Fibroblast of skin of right biceps (primary cell): ENCODE measurements around the gene TCP11.
A peak's percentile ranks its signal among the peaks of the same experiment; 100 is the strongest.

Experiments
- DNase-seq: peaks from one replicate; pipeline ENCODE4 v3.0.0-alpha.2; 2013

Gene TCP11

DNA sequence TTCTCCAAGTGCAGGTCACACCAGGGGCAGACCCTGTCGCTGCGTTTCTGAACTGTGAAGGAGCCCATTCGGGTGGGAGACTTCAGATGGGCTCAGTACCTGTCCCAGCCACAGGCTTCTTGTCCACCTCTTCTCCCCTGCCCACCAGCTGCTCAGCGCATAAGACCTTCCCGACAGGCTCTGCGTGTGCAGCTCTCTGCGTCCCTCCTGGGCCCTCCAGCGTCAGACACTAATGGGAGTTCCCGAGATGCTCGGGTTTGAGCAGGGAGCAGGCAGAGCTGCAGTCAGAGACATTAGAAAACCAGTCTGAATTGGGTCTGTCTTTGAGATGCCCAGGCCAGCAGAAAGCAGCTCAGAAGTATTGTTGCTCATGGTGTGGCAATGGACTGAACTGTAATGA is 50.4 kb downstream of the TCP11 start:
- no peak for DNase-seq

DNA sequence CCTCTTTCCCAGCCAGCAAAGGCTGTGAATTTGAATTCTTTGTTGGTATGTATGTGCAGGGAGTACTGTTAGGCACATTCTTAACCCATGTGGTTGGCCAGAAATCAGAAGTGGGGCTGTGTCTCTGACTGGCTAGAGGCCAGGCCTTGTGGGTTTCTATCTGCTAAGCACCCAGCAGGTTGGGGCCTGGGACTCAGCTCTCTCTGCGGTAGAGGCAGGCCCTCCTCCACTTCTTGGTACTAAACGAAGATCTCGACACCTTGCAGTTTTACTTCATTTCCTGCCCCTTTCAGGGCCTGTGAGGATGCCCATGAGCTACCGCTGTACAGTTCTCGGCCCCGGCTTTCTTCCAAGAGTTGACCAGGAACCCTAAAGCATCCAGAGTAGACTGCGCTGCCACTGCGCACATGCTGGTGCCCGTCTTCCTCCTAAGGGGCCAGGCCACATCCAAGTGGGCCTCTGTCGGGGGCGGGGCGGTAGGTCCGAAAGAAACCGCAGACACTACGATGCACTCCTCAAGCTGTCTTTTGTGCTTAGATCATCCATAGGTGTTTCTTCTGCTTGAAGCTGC is 51.1 kb downstream of the TCP11 start:
- peak; percentile 92 for DNase-seq

DNA sequence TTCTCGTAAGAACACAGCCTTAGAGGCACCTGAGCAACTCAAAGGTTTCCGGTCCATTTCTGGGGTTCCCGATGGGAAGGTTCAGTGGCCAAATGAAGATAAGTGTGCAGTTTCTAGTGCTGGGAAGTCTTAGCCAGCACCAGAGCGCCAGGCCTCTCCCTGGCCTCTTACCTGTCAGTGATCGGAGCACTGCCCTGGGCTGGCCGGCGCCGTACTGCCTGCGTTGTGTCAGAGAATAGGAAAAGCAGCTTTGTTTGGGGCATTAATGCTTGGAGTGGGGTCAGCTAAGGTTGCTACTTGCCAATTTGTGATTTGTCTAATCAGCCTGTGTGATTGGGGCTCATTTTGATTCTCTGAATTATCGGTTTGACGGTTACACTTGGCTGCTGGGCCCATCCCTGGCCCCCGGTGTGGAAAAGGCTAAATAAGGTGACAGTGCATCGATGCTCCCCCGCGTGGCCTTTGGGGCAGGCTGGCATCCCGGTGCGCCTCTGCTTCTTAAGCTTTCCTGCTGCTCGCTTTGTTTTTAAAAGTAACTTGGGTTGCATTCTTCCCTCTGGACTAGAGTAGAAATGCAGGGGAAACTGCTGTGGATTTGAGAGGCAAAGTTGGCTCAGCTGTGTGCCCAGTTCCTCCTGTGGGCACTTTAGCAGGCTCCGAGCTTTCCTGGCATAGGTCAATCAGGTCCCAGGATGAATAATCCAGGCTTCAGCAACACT is 51.8 kb downstream of the TCP11 start:
- no peak for DNase-seq

DNA sequence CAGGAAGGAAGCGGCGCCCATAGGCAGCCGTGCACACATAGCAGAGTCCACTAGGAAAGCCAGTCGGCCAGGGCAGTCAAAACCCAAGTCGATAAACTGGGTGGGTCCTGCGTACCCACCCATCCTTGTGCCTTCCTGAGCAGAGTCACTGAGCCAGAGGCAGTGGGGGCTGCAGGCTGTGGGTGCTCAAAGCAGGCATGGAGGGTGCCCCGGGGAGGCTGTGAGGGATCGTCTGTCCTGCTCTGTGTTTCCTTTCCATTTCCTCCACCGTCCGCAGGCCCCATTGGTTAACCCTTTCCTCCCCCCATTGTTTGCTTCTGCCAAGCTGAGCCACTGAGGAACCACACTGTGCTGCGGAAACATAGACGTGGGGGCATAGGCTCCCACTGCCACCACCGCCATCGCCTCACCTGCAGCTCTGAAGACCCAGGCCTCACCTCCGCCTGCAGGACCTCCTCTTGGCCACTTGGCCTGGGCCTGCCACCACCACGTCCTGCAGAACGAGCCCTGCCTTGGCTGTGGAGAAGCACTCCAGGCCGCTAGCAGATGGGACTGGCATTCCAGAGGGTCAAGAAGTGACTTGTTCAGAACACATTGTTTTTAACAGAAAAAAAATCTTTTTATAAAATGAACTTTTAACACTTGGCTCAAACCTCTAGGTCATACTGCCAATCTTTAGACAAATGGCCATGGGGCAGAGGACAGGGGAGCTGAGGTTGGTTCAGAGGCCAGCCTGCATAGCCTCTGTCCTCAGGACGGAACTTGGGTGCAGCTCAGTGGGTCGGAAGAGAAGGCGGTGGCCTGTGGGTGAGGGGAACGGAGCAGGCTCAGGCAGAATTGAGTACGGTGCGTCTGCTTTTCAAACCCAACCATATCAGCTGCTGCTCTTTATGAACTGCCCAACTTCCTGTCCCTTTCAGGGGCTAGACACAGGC is 52.6 kb downstream of the TCP11 start:
- DNase-seq: no peak

DNA sequence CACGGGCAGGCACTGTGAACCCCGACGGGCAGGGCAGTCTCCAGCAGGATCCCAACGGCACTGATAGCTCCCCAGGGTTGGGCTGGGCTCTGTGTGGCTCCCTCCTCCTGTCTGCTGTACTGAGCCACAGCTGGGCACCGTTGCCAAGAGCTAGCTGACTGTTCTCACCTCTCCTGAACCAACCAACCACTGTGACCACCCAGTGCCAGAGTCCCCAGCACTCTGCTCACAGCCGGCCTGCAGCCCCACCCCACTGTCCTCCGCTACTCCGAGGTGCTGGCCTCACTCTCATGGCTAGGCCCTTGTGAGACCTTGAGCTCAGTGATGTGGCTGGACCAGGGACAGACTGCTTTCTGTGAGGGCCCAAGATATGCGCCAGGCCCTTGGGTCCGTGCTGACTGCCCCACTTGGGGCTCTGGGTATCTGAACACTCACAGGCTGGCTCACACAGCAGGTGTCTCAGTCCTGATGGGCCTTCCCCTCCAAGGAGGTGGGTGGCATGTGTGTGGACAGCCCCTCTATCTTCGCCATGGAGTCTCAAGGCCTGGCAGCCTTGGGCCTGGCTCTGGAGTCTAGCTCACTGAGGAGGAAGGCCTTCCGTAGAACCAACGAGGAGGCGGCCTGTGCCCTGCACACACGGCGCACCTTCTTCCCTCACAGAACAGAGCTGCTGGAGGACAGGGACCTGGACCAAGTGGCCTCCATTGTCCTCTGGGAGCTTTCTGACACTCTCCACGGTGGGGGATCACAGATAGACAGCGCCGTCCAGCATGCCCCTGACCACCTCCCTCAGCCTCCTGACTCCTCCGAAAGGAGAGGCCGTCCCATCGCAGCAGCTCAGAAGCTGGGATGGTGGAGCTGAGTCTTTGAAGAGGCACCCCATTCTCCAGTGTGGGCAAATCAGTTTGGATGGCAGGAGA is 53.5 kb downstream of the TCP11 start:
- DNase-seq: no peak

DNA sequence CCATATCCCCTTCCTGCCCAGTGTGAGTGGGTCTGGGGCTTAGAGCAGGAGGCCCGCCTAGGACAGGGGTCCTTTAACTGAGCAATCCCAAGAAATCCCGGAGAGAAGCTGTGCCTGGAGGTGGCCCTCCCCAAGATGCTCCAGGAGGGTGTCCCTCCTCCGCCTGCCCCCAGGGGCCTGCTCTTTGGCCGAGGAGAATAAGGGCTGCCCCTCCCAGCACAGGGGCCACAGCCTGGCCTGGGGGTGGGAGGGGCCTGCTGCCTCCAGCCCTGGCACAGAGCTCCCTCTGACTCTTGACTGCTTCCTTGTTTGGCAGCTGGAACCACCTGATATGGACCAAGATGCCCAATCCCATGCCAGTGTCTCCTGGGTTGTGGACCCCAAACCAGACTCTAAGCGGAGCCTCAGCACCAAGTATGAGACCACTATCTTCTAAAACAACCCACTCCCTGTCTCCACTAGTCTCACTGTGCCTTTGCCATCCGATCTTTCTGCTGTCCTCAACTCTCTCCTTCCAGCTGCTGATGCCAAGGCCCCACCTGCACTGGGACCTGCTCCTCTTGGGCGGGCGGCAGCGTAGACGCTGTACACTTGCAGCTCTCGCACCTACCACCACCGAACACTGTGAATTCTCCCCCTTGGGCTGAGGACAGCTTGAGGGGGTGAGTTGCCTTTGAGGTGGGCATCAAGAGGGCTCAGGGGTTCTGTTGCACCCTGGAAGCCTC is 54.3 kb downstream of the TCP11 start:
- DNase-seq: no peak

DNA sequence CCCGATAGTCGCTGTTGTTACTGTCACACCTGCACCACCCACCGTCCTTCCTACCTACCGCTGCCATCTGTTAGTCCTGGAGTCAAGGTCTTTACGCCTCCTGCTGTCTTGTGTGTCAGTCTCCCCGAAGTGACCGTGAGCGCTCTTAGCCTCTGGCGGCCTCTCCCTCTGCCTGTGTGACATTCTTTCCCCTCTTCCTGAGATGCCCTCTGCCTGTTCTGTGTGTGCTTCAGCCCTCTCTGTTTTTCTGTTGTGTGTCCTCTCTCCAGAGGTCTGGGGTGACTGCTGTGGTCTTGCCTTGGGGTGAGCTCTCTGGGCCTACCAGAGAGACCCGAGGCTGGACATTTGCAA is 54.9 kb downstream of the TCP11 start:
- no peak for DNase-seq

DNA sequence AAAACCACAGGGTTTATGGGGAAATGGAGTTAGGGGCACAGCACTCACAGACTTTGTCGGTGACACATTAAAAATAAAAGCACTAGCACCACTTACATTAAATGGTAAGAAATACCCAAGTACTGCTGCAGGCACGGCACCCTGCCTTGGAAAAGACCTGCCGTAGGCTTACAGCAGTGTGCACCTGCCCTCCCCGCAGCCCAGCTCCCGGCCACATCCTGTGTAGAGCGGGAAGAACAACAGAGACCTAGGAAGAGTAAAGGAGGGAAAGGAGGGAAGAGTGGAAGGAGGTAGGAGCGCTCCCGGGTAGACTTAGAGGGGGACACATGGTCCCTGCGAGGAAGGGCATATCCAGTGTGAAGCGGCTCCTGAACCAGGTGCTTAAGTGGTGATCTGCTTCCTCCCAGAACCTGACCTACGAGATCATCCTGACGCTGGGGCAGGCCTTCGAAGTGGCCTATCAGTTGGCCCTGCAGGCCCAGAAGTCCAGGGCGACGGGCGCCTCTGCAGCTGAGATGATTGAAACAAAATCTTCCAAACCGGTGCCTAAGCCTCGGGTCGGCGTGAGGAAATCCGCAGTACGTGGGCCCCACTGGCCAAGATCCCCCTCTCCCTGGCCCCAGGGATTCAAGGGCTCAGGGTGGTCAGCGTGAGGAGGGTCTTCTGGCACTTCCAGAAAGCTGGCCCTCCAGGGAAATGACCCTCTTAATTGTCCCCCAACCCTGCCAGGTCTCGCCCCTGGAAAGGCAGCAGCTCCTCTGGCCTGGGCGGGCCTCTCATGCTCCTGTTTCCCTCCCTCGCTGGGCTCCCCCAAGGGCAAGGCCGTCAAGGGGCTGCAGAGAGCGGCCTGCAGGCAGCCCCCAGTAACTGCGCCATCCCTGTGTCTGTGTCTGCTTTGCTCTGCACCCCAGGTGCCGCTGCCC is 55.5 kb downstream of the TCP11 start:
- no peak for DNase-seq

DNA sequence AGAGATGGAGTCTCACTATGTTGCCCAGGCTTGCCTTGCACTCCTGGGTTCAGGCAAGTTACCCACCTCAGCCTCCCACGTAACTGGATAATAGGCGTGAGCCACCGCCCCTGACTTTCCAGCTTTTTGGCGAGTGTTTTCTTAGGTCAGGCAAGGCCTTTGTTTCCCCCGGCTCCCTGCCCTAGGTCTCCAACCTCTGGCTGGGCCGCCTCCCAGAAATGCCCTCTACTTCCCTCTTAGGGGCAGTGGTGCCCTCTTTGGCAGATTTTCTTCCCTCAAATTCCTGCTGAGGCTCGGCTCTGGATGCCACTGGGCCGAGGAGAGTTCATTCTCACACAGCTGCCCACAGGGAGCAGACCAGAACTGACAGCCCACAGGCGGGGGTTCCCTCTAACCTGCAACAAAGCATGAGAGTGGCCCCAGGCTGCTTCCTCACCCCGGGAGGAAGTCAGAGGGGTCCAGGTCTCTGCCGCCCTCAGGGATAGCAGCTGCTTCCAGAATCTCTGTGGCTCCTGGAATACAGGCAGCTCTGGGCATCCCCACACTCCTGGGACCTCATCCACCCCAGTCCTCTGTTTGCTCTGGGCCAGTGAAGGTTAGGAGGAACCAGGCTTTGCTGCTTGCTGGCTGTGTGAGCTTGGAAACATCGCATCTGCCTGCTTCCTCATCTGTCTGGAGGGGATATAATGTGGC is 56.5 kb downstream of the TCP11 start:
- DNase-seq: no peak

DNA sequence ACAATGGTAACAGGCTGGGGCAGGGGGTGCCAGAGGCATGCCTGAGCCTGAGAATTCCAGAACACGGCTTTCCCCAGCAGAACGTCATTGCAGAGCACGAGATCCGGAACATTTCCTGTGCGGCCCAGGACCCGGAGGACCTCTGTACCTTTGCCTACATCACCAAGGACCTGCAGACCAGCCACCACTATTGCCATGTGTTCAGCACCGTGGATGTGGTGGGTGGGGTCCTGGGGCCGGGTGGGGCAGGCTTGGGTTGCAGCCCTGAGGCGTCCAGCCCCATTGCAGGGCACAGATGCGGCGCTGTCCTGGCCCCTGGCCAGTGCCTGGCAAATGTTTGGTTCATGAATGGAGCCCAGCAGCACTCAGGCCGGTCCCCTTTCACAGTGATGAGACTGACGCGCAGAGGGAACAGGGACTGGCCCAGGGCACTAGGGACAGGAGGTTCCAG is 57.1 kb downstream of the TCP11 start:
- DNase-seq: no peak

DNA sequence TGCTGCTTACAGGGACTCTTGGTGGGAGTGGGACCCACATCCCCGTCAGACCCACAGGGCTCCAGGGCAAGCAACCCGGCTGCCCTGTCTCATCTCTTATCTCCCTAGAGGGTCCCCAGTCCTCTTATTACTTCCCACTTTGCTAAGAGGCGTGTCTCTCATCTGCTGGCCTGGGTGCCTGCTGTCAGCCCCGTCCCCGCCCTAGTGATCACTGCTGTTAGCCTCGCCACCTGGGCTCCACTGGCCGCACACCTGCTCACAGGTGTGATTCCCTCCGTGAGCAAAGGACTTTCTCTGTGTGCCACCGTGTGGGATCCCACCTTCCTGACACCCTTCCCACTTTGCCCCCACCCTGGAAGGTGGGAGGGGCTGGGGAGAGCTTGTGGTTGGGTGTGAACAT is 57.6 kb downstream of the TCP11 start:
- DNase-seq: no peak

DNA sequence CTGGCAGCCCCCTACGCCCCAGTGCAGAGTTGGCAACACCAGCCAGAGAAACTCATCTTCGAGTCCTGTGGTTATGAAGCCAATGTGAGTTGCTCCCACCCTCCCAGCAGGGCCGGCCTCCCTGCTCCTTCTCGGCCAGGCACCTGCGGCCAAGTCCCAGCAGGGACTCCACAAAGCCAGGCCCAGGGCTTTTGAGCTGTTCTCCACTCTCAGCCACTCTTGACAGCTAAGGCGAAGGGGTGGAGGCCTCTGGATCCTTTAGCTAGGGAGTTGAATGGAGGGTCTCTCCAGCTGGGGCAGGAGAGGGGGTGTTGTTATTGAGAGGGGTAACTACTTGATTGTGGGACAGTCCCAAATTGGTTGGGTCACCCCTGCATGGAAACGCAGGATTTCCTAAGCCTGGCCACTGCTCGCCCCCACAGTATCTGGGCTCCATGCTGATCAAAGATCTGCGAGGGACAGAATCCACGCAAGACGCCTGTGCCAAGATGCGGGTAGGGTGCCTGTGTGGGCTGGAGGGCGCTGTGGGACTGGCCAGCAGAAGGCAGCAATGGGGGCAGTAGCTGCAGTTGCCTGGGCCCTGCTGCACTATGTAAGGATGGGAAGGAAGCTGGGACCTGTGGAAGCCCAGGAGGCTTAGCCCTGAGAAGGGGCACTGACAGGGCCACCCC is 58.3 kb downstream of the TCP11 start:
- DNase-seq: no peak

DNA sequence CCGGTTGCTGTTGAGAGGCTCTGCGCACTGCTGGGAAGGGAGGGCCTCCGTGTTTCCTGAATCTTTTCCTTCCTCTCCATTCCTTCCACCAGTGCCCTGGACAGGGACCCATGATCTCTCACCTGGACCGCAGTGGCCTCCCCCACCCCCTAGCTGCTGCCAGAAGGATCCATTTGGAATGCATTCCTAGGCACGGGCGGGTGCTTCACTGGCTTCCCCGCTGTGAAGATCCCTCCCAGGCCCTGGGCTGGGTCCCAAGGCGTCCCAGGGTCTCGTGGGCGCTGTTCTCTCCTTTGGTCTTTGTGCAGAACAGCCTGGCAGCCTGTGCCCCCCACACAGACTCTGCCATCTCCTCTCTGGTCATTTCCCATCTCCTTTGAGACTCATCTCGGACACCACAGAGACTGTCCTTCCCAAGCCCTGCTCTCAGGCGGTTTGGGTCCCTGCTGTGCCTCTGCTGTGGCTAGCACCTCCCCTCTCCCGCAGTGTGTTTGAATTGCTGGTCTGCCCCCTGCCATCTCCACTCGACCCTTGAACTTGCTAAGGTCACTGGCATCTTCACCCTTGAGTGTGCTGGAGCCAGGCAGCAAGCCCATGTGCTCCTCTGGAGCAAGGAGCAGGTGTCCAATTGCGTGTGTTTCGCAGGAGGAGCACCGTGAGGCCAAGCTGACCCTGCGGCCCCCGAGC is 59.0 kb downstream of the TCP11 start:
- no peak for DNase-seq

DNA sequence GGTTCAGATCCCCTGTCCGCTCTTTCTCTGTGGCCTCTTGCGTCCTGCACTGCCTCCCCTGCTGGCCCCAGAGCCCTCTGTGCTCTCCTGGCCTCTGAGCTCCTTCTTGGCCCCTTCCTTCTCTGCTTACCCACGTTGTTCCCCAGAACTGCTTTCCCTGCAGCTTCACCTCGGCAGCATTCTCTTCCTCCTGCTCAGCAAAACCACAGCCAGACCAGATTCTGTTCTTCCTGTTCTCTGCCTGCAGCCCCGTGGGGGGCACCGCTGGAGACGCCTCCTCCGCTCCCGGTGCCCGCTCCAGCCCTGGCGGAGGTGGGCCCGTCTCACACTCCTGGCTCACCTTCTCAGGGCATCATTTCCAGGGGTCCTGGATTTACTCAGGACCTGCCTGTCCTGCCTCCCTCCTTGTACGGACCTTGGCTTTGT is 59.7 kb downstream of the TCP11 start:
- peak; percentile 21 for DNase-seq

DNA sequence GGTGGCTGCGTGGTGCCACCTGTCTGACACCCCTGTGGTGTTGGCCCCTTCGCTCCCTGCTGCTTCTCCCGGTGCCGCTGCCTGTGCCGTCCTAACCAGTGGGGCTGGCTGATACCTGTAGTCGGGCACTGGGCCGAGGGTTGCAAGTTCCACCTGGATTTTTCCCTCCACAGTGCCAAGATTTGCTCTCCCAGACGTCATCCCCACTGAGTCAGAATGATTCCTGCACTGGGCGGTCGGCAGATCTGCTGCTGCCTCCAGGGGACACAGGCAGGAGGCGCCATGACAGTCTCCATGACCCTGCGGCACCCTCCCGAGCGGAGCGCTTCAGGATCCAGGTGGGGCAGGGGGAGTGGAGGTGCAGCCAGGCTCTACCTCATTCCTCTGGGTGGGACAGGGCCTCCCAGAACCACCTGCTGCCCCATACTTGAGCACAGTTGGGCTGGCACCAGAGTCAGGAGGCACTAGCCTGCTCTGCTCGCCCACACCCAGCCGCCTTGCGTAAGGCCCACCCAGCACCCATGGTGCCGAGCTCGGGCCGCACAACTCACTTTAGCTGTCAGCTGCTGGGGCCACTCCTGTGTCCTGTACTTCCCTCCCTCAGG is 60.2 kb downstream of the TCP11 start:
- no peak for DNase-seq

DNA sequence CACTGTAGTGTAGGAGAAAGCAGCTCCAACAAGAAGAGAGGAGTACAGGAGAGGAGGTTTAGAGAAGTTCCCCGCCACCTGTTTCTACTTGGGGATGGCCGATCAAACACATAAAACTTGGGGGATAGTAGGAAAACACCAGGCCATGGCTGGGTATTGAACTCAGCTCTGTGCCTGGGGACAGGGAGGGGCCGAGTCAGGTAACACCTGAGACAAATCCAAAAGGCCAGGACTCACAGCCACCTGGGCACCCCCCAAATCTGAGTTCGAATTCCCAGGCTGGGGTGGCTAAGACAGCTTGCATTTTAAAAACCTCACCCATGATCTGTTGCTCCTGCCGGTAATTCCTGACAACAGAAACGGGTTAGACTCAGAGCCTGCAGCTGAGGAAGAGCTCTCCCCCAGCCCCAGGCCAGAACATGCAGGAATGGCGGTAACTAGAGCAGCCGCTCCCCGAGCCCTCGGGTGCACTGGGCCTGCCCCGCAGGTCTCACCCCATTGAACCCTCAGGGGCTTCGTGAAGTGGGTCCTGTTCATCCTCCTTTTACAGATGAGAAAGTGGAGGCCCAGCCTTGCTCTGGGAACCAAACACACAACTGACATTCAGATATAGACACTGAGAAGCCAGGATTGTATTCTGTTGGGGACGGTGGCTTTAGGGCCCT is 61.0 kb downstream of the TCP11 start:
- DNase-seq: no peak

DNA sequence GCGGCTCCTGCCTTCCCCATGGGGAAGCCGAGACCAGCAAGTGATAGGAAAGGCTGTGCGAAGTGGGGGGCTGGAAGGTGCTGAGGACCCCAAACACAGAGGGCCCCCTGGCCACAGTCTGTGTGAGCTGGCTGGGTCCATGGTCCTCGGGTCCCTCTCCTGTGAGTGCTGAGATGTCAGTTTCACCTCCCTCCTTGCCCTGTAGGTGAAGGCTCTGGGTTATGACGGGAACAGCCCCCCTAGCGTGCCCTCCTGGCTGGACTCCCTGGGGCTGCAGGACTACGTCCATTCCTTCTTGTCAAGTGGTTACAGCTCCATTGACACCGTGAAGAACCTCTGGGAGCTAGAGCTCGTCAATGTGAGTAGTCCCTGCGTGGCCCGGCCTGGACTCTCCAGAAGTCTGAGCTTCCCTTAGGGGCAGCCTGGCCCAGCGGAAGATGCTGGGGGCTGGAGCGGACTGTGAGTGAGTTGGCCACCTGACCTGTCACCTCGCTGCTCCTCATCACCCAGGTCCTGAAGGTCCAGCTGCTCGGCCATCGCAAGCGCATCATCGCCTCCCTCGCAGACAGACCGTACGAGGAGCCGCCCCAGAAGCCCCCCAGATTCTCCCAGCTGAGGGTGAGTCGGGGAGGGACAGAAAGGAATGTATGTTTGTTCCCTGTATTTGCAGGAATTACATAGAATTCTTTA is 61.7 kb downstream of the TCP11 start:
- no peak for DNase-seq
